DOHH2 (cell line): ENCODE results near the gene PTPRN2.
"Not testable (repeated sequence)": the region's sequence is repeated elsewhere in the genome, so short reads cannot be mapped to it uniquely, and the experiment has no call there.

Experiments used
- CTCF ChIP-seq: fragments of 200-600 bp; sonication (generic); IDR thresholded peaks from one replicate; pipeline ENCODE4 v1.5.1; 2014; ENCODE audit warnings: antibody characterized with exemption, mild to moderate bottlenecking, low read depth, low read length; ENCODE audit not compliant: poor library complexity, severe bottlenecking
- EZH2phosphoT487 ChIP-seq: fragments of 200-600 bp; sonication (generic); IDR thresholded peaks from 2 replicates; pipeline ENCODE4 v1.6.1; 2017; ENCODE audit warnings: borderline replicate concordance, mild to moderate bottlenecking, antibody characterized with exemption, low read length, moderate library complexity, mixed read lengths

DNA sequence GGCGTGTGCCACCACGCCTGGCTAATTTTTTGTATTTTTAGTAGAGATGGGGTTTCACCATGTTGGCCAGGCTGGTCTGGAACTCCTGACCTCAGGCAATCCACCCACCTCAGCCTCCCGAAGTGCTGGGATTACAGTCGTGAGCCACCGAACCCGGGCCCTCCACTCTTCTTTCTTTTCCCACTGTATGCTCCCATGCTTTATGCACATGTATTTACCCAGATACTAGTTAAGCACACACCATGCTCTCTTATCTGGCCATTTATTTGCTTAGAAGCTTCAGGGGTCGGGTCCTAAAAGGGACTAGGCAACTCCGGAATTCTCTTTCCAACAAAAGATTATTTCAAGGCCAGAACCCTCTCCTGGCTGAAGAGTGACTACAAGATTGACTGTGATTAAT, 38.7 kb upstream of the PTPRN2 start:
- TF ChIP-seq CTCF, EZH2phosphoT487: not testable (repeated sequence)
